IMR-90 (cell line): Measurements from ENCODE around the gene STK40. TPM values are rescaled to one million over a fixed set of nuclear protein-coding genes. Genes with fewer than 3 reads are reported as not detected.

Experiments
- ATAC-seq: fragments of 200-7000 bp; cut with Tn5 transposase; 2 replicates; pipeline ENCODE4 v1.9.1; 2020; ENCODE audit warnings: low read depth, mild to moderate bottlenecking, moderate library complexity
- BruUV-seq: library from RNA; stranded (reverse); fragments of 400-500 nt; replicated peaks from 2 replicates; lab custom pipeline; 2021; lab: Mats Ljungman, UMichigan
- CTCF ChIA-PET: fragments of 300-600 bp; formaldehyde crosslinking; extraction: SDS; loops from one replicate; lab custom pipeline; 2021; ENCODE audit warnings: antibody characterized with exemption; lab: Yijun Ruan, JAX
- POLR2A ChIA-PET: fragments of 300-600 bp; sonication (Branson Sonifier 250); formaldehyde crosslinking; loops from one replicate; lab custom pipeline; 2022; ENCODE audit warnings: antibody characterized with exemption; ENCODE audit not compliant: unreplicated experiment; lab: Charles Lee
- DNase-seq: peaks from one replicate; pipeline ENCODE4 v3.0.0; 2013
- H2AFZ ChIP-seq: replicated peaks from 2 replicates; pipeline ENCODE3; 2013; ENCODE audit warnings: low read length, mild to moderate bottlenecking; ENCODE audit not compliant: poor library complexity
- H2AK5ac ChIP-seq: 2 replicates; pipeline ENCODE4 v1.6.1; 2013; ENCODE audit warnings: low read depth, low read length, inconsistent platforms
- H2AK9ac ChIP-seq: replicated peaks from 2 replicates; pipeline ENCODE3; 2013; ENCODE audit warnings: mild to moderate bottlenecking, low read depth, low read length, moderate library complexity; ENCODE audit not compliant: poor library complexity
- H2BK120ac ChIP-seq: 2 replicates; pipeline ENCODE4 v1.6.1; 2013; ENCODE audit warnings: low read depth, low read length, inconsistent platforms
- H2BK15ac ChIP-seq: 3 replicates; pipeline ENCODE4 v1.6.1; 2013; ENCODE audit warnings: low read depth, low read length, inconsistent platforms
- H2BK20ac ChIP-seq: 2 replicates; pipeline ENCODE4 v1.6.1; 2013; ENCODE audit warnings: low read depth, mild to moderate bottlenecking, inconsistent platforms, low read length, moderate library complexity
- H2BK5ac ChIP-seq: 2 replicates; pipeline ENCODE4 v1.6.1; 2013; ENCODE audit warnings: mild to moderate bottlenecking, low read depth, low read length, inconsistent platforms; ENCODE audit not compliant: poor library complexity, severe bottlenecking
- H3K14ac ChIP-seq: replicated peaks from 2 replicates; pipeline ENCODE4 v1.6.1; 2013; ENCODE audit warnings: low read depth, low read length, inconsistent platforms
- H3K18ac ChIP-seq: 2 replicates; pipeline ENCODE4 v1.6.1; 2013; ENCODE audit warnings: low read depth, low read length, control low read depth
- H3K23ac ChIP-seq: 2 replicates; pipeline ENCODE4 v1.6.1; 2013; ENCODE audit warnings: low read depth, low read length, inconsistent platforms
- H3K27ac ChIP-seq: 2 replicates; pipeline ENCODE4 v1.5.1; 2013; ENCODE audit warnings: mild to moderate bottlenecking, control low read depth, low read length; ENCODE audit not compliant: insufficient read depth
- H3K27me3 ChIP-seq: 2 replicates; pipeline ENCODE4 v1.6.1; 2013; ENCODE audit warnings: low read length; ENCODE audit not compliant: control insufficient read depth, insufficient read depth
- H3K36me3 ChIP-seq: 2 replicates; pipeline ENCODE4 v1.6.1; 2013; ENCODE audit warnings: low read length, mixed read lengths; ENCODE audit not compliant: control insufficient read depth, insufficient read depth
- H3K4ac ChIP-seq: 2 replicates; pipeline ENCODE4 v1.6.1; 2013; ENCODE audit warnings: low read depth, low read length, inconsistent platforms
- H3K4me1 ChIP-seq: 2 replicates; pipeline ENCODE4 v1.6.1; 2013; ENCODE audit warnings: low read length, mixed read lengths; ENCODE audit not compliant: control insufficient read depth, insufficient read depth
- H3K4me2 ChIP-seq: 2 replicates; pipeline ENCODE4 v1.6.1; 2013; ENCODE audit warnings: low read depth, mild to moderate bottlenecking, control low read depth, low read length, moderate library complexity
- H3K4me3 ChIP-seq: 2 replicates; pipeline ENCODE4 v1.5.1; 2013; ENCODE audit warnings: low read depth, mild to moderate bottlenecking, control low read depth, low read length, moderate library complexity; ENCODE audit not compliant: insufficient read depth
- H3K56ac ChIP-seq: 2 replicates; pipeline ENCODE4 v1.6.1; 2013; ENCODE audit warnings: low read length, inconsistent platforms; ENCODE audit not compliant: insufficient read depth; ENCODE audit errors: extremely low read depth
- H3K79me1 ChIP-seq, 2 experiments: 2 replicates each; pipeline ENCODE4 v1.6.1; 2013; ENCODE audit warnings: low read length in 2 of 2, inconsistent platforms in 1 of 2, low read depth in 1 of 2
- H3K9ac ChIP-seq: 2 replicates; pipeline ENCODE4 v1.6.1; 2013; ENCODE audit warnings: low read depth, low read length, control low read depth
- H3K9me1 ChIP-seq: 2 replicates; pipeline ENCODE4 v1.6.1; 2013; ENCODE audit warnings: low read length, inconsistent platforms; ENCODE audit not compliant: insufficient read depth
- H3K9me3 ChIP-seq: 2 replicates; pipeline ENCODE4 v1.6.1; 2013; ENCODE audit warnings: low read length; ENCODE audit not compliant: control insufficient read depth, insufficient read depth
- H4K20me1 ChIP-seq: 2 replicates; pipeline ENCODE4 v1.6.1; 2013; ENCODE audit warnings: low read length, inconsistent platforms; ENCODE audit not compliant: insufficient read depth
- H4K5ac ChIP-seq: 2 replicates; pipeline ENCODE4 v1.6.1; 2013; ENCODE audit warnings: mild to moderate bottlenecking, low read depth, low read length, control low read depth
- H4K8ac ChIP-seq, 2 experiments: 2 replicates each; pipeline ENCODE4 v1.6.1; 2013; ENCODE audit warnings: low read depth in 2 of 2, low read length in 2 of 2, control low read depth in 1 of 2, inconsistent platforms in 1 of 2
- H4K91ac ChIP-seq: 2 replicates; pipeline ENCODE4 v1.6.1; 2013; ENCODE audit warnings: low read depth, low read length, inconsistent platforms; ENCODE audit not compliant: insufficient read depth
- BHLHE40 ChIP-seq: fragments of 150-350 bp; IDR thresholded peaks from 2 replicates; pipeline ENCODE4 v1.6.1; 2016; ENCODE audit warnings: mild to moderate bottlenecking, low read depth, low read length
- CEBPB ChIP-seq: IDR thresholded peaks from 2 replicates; pipeline ENCODE4 v1.6.1; 2012; ENCODE audit warnings: low read depth, low read length, improper control_type of control experiment
- CHD1 ChIP-seq: IDR thresholded peaks from 2 replicates; pipeline ENCODE4 v1.6.1; 2012; ENCODE audit warnings: low read depth, low read length, improper control_type of control experiment
- ELK1 ChIP-seq: fragments of 150-350 bp; IDR thresholded peaks from 2 replicates; pipeline ENCODE4 v1.6.1; 2016; ENCODE audit warnings: low read depth, mild to moderate bottlenecking, low read length, moderate library complexity, borderline replicate concordance
- FOS ChIP-seq: fragments of 150-350 bp; IDR thresholded peaks from 2 replicates; pipeline ENCODE4 v1.6.1; 2016; ENCODE audit warnings: low read depth, low read length
- MAFK ChIP-seq: IDR thresholded peaks from 2 replicates; pipeline ENCODE4 v1.6.1; 2012; ENCODE audit warnings: low read depth, low read length, improper control_type of control experiment
- MAZ ChIP-seq: IDR thresholded peaks from 2 replicates; pipeline ENCODE4 v1.6.1; 2012; ENCODE audit warnings: low read depth, mild to moderate bottlenecking, low read length, improper control_type of control experiment, moderate library complexity, borderline replicate concordance
- MXI1 ChIP-seq: IDR thresholded peaks from 2 replicates; pipeline ENCODE4 v1.6.1; 2012; ENCODE audit warnings: low read depth, mild to moderate bottlenecking, low read length, moderate library complexity, borderline replicate concordance
- NFE2L2 ChIP-seq: fragments of 150-350 bp; IDR thresholded peaks from 2 replicates; pipeline ENCODE4 v1.6.1; 2016; ENCODE audit warnings: low read depth, mild to moderate bottlenecking, low read length
- POLR2A ChIP-seq: IDR thresholded peaks from 2 replicates; pipeline ENCODE4 v1.6.1; 2012; ENCODE audit warnings: mild to moderate bottlenecking, low read depth, low read length
- RAD21 ChIP-seq: IDR thresholded peaks from 2 replicates; pipeline ENCODE4 v1.6.1; 2012; ENCODE audit warnings: low read length, improper control_type of control experiment
- RCOR1 ChIP-seq: IDR thresholded peaks from 2 replicates; pipeline ENCODE4 v1.6.1; 2012; ENCODE audit warnings: mild to moderate bottlenecking, low read length, improper control_type of control experiment; ENCODE audit not compliant: insufficient replicate concordance
- RFX5 ChIP-seq: IDR thresholded peaks from 2 replicates; pipeline ENCODE4 v1.8.0; 2012; ENCODE audit warnings: low read depth, mild to moderate bottlenecking, low read length, moderate library complexity
- SMC3 ChIP-seq: fragments of 150-350 bp; IDR thresholded peaks from 2 replicates; pipeline ENCODE4 v1.6.1; 2016; ENCODE audit warnings: low read depth, mild to moderate bottlenecking, antibody characterized with exemption, low read length, moderate library complexity
- WGBS, 2 experiments: methylation state at CpG; one replicate each; pipeline versions ENCODE4 v1.1.5 to v1.1.7; 2013; ENCODE audit warnings: missing lambda C conversion rate in 2 of 2; ENCODE audit not compliant: insufficient read length in 1 of 2; ENCODE audit errors: extremely low coverage in 2 of 2; 5-methylcytosine and 5-hydroxymethylcytosine counted together
- dilution Hi-C: fragments of 300-500 bp; cut with HindIII; formaldehyde crosslinking; loops from one replicate; pipeline ENCODE4 v1.14.3; 2018; ENCODE audit warnings: low sequenced_read_pairs; ENCODE audit not compliant: unreplicated experiment
- in situ Hi-C: fragments of 300-500 bp; cut with MboI; formaldehyde crosslinking; loops from 3 replicates; pipeline ENCODE4 v1.14.3; 2019; ENCODE audit warnings: low sequenced_read_pairs, inconsistent platforms, mixed read lengths
- intact Hi-C: fragments of 100-400 bp; cut with micrococcal nuclease; formaldehyde crosslinking; loops from 2 replicates; pipeline ENCODE4 v1.10.0; 2022
- polyA plus RNA-seq, 3 experiments: library from polyadenylated mRNA; depleted of rRNA; stranded (reverse); fragments of >200 nt; gene quantifications; 2 replicates each; pipeline ENCODE4 v1.2.3, GENCODE V29; 2012; ENCODE audit warnings: low replicate concordance in 1 of 3
- total RNA-seq: library from RNA; depleted of rRNA; stranded (reverse); fragments of >200 nt; gene quantifications from 2 replicates; pipeline ENCODE4 v1.2.3, GENCODE V29; 2012
- TF ChIP-seq, protein P1 (sequence below): conservative IDR thresholded peaks from 2 replicates; pipeline ENCODE4 v1.5.1; 2012; ENCODE audit warnings: mild to moderate bottlenecking, low read depth, low read length, improper control_type of control experiment
- TF ChIP-seq, protein P2 (sequence below): fragments of 150-350 bp; IDR thresholded peaks from 2 replicates; pipeline ENCODE4 v1.6.1; 2017; ENCODE audit warnings: mild to moderate bottlenecking, antibody characterized with exemption, low read length, low read depth

The STK40 gene
- total and polyA plus RNA-seq, 2 of the 4 experiments (the other 2 are of a cell fraction): 16.0 to 29.9 TPM

- Histone ChIP-seq H3K79me1 (peaks cover 10 to 79% of the 10 kb centered on the region in 2 experiments), H3K4ac (no peak overlapping the region), H2BK120ac (no peak overlapping the region), H4K20me1 (peaks cover 68% of the 10 kb centered on the region), H3K4me3 (no peak overlapping the region), H2AK9ac (no peak overlapping the region), H3K18ac (no peak overlapping the region), H4K5ac (no peak overlapping the region), H2AK5ac (no peak overlapping the region), H2BK20ac (no peak overlapping the region), H3K14ac (no peak overlapping the region), H3K56ac (no peak overlapping the region), H2BK15ac (no peak overlapping the region), H3K27me3 (no peaks in the 10 kb centered on the region), H4K91ac (no peak overlapping the region), H3K23ac (no peak overlapping the region), H3K9me3 (no peaks in the 10 kb centered on the region), H3K9me1 (peaks cover 25% of the 10 kb centered on the region), H3K36me3 (peaks cover 11% of the 10 kb centered on the region), H2BK5ac (no peak overlapping the region), H4K8ac (no peak overlapping the region), H3K4me1 (peaks cover 6% of the 10 kb centered on the region), H2AFZ (no peak overlapping the region), H3K9ac (no peak overlapping the region), H3K27ac (no peak overlapping the region), H3K4me2 (no peak overlapping the region)
- DNase-seq: no peak
- POLR2A ChIA-PET: no interaction called here
- CTCF ChIA-PET: no interaction called here
- 83% methylated on average over 3 of the region's 3 CpGs; no CpG with 5 or more reads in 1 of the 2 experiments for WGBS, 2 experiments
- TF ChIP-seq MAFK (no peak), FOS (no peak), CHD1 (no peak), RAD21 (no peak), CEBPB (no peak), BHLHE40 (no peak), SMC3 (no peak), ELK1 (no peak), RFX5 (no peak), MAZ (no peak), MXI1 (no peak), NFE2L2 (no peak), POLR2A (no peak; the same call in 1 of the 2 replicates), RCOR1 (no peak)
- TF ChIP-seq, protein P1, sequence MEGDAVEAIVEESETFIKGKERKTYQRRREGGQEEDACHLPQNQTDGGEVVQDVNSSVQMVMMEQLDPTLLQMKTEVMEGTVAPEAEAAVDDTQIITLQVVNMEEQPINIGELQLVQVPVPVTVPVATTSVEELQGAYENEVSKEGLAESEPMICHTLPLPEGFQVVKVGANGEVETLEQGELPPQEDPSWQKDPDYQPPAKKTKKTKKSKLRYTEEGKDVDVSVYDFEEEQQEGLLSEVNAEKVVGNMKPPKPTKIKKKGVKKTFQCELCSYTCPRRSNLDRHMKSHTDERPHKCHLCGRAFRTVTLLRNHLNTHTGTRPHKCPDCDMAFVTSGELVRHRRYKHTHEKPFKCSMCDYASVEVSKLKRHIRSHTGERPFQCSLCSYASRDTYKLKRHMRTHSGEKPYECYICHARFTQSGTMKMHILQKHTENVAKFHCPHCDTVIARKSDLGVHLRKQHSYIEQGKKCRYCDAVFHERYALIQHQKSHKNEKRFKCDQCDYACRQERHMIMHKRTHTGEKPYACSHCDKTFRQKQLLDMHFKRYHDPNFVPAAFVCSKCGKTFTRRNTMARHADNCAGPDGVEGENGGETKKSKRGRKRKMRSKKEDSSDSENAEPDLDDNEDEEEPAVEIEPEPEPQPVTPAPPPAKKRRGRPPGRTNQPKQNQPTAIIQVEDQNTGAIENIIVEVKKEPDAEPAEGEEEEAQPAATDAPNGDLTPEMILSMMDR: no peak
- TF ChIP-seq, protein P2, sequence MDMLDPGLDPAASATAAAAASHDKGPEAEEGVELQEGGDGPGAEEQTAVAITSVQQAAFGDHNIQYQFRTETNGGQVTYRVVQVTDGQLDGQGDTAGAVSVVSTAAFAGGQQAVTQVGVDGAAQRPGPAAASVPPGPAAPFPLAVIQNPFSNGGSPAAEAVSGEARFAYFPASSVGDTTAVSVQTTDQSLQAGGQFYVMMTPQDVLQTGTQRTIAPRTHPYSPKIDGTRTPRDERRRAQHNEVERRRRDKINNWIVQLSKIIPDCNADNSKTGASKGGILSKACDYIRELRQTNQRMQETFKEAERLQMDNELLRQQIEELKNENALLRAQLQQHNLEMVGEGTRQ: no peak
- dilution Hi-C loops (no loop called here), in situ Hi-C loops (no loop called here), intact Hi-C loops (no loop called here)
- BruUV-seq: no TSS peak
- ATAC-seq: no peak
Observed at GRCh38 chr1:36380782-36381181, 4.9 kb downstream of the STK40 start.
